ENCODE results near the gene GABARAP.
A peak's percentile ranks its signal among the peaks of the same experiment; 100 is the strongest.

The GABARAP gene

DNA sequence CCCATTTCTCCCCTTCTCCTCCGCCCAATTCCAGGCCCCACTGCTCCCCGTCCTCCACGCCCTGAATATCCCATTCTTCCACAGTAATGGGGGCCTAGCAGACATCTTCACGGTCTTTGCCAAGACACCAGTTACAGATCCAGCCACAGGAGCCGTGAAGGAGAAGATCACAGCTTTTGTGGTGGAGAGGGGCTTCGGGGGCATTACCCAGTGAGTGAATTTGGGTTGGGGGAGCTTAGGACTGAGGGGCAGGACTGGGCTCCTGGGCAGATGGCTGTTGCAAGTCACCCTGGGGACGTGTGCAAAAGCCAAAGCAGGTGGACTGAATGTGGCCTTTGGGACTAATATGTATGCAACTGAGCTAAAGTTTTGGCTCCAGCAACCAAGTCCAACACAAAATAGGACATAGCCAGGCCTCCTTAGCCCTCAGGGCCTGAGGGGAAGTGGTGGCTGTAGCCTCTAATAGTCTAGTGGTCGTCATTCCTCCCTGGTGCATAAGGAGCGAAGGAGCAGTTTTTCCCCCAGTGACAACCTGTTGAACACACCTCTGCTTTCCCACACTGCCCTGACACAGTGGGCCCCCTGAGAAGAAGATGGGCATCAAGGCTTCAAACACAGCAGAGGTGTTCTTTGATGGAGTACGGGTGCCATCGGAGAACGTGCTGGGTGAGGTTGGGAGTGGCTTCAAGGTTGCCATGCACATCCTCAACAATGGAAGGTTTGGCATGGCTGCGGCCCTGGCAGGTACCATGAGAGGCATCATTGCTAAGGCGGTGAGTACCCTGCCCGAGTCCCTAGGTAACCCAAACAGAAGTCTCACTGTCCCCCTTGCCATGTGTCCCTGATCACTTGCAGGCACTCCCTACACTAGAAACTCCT lies 19.9 kb downstream of the GABARAP start:
- no peaks in the 10 kb centered on the region for H3K36me3 ChIP-seq (ENCODE audit: insufficient read depth)
- no peaks in the 10 kb centered on the region for H3K79me2 ChIP-seq (ENCODE audit: insufficient read depth, low read depth)
- H3K4me1 ChIP-seq (ENCODE audit: low read depth, poor library complexity, severe bottlenecking) = no peaks in the 10 kb centered on the region
- no peak overlapping the region for H3K4me3 ChIP-seq (IDR thresholded peaks at IDR 0.05; ENCODE audit: insufficient read depth, low read depth, low read length)
- H2AFZ ChIP-seq (ENCODE audit: low read depth) = no peak overlapping the region
- TF ChIP-seq, protein P1, sequence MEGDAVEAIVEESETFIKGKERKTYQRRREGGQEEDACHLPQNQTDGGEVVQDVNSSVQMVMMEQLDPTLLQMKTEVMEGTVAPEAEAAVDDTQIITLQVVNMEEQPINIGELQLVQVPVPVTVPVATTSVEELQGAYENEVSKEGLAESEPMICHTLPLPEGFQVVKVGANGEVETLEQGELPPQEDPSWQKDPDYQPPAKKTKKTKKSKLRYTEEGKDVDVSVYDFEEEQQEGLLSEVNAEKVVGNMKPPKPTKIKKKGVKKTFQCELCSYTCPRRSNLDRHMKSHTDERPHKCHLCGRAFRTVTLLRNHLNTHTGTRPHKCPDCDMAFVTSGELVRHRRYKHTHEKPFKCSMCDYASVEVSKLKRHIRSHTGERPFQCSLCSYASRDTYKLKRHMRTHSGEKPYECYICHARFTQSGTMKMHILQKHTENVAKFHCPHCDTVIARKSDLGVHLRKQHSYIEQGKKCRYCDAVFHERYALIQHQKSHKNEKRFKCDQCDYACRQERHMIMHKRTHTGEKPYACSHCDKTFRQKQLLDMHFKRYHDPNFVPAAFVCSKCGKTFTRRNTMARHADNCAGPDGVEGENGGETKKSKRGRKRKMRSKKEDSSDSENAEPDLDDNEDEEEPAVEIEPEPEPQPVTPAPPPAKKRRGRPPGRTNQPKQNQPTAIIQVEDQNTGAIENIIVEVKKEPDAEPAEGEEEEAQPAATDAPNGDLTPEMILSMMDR (conservative IDR thresholded peaks at IDR 0.05; ENCODE audit: low read depth, low read length) = no peak
- H4K20me1 ChIP-seq (ENCODE audit: insufficient read depth) = no peaks in the 10 kb centered on the region
- no peak overlapping the region for H3K27ac ChIP-seq
- no peak overlapping the region for H3K9ac ChIP-seq
- no peak overlapping the region for H3K4me2 ChIP-seq
- H3K27me3 ChIP-seq (ENCODE audit: insufficient read depth, low read depth) = no peaks in the 10 kb centered on the region

DNA sequence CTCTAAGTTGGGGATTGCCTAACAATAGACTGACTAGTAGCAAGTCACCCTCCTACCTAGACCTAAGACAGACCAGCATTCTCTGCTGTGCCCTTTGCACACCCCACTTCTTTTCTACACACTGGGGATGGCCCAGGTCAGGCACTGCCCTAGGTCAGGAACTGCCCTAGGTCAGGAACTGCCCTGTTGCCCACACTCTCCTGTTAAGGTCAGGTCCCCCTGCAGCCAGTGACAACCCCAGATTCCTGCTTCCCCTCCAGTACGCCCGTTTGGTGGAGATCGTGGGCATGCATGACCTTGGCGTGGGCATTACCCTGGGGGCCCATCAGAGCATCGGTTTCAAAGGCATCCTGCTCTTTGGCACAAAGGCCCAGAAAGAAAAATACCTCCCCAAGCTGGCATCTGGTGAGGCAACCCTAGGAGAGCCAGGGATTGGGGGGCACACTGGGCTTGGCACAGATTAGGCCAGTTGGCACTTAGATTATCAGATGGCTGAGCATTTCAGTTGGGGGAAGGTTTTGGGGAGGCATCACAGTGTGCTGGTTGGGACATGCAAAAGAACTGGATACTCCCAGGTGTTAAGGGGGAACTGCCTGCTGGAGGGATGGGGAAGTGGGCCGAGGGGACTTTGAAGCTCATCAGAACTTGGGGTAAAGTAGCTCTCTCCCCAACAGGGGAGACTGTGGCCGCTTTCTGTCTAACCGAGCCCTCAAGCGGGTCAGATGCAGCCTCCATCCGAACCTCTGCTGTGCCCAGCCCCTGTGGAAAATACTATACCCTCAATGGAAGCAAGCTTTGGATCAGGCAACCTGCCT lies 20.8 kb downstream of the GABARAP start:
- H3K79me2 ChIP-seq (ENCODE audit: insufficient read depth, low read depth) = no peaks in the 10 kb centered on the region
- H4K20me1 ChIP-seq (ENCODE audit: insufficient read depth) = no peaks in the 10 kb centered on the region
- H3K9ac ChIP-seq = no peak overlapping the region
- H3K36me3 ChIP-seq (ENCODE audit: insufficient read depth) = no peaks in the 10 kb centered on the region
- no peak overlapping the region for H2AFZ ChIP-seq (ENCODE audit: low read depth)
- H3K4me2 ChIP-seq = no peak overlapping the region
- no peaks in the 10 kb centered on the region for H3K27me3 ChIP-seq (ENCODE audit: insufficient read depth, low read depth)
- no peak overlapping the region for H3K4me3 ChIP-seq (IDR thresholded peaks at IDR 0.05; ENCODE audit: insufficient read depth, low read depth, low read length)
- no peak overlapping the region for H3K27ac ChIP-seq
- TF ChIP-seq, protein P1 (conservative IDR thresholded peaks at IDR 0.05; ENCODE audit: low read depth, low read length) = no peak
- no peaks in the 10 kb centered on the region for H3K4me1 ChIP-seq (ENCODE audit: low read depth, poor library complexity, severe bottlenecking)

DNA sequence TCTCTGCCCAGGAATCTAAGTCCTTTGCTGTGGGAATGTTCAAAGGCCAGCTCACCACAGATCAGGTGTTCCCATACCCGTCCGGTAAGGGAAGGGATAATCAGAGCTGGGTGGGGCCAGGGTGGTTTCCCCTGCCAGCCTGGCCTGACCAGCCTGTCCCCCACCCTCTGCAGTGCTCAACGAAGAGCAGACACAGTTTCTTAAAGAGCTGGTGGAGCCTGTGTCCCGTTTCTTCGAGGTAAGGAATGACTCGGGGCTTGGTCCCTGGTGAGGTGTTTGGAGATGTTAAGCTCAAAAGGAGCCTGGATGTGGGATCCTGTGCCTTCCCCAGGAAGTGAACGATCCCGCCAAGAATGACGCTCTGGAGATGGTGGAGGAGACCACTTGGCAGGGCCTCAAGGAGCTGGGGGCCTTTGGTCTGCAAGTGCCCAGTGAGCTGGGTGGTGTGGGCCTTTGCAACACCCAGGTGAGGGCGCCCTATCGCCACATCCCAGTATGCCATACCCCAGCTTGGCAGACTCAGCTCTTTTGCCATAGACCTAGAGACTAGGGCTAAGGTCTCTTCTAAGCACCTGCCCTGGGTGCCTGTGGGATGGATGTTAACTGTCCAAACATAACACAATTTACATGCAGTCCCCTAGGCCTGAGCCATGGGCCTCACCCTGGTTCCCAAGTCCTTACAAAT lies 21.5 kb downstream of the GABARAP start:
- Histone ChIP-seq H3K4me2 (peak overlapping the region; percentile 33), H4K20me1 (ENCODE audit: insufficient read depth) (no peaks in the 10 kb centered on the region), H3K27me3 (ENCODE audit: insufficient read depth, low read depth) (no peaks in the 10 kb centered on the region), H3K36me3 (ENCODE audit: insufficient read depth) (no peaks in the 10 kb centered on the region), H3K9ac (peak overlapping the region; percentile 49; the same call in 1 of the 2 replicates), H2AFZ (ENCODE audit: low read depth) (no peak overlapping the region), H3K4me1 (ENCODE audit: low read depth, poor library complexity, severe bottlenecking) (no peaks in the 10 kb centered on the region), H3K4me3 (IDR thresholded peaks at IDR 0.05; ENCODE audit: insufficient read depth, low read depth, low read length) (no peak overlapping the region), H3K79me2 (ENCODE audit: insufficient read depth, low read depth) (no peaks in the 10 kb centered on the region), H3K27ac (peak overlapping the region; percentile 20; the same call in 1 of the 2 replicates)
- TF ChIP-seq, protein P1 (conservative IDR thresholded peaks at IDR 0.05; ENCODE audit: low read depth, low read length) = peak; percentile 34; the same call in 1 of the 2 replicates
